Measurements from ENCODE around the gene CROCC2.

DNA sequence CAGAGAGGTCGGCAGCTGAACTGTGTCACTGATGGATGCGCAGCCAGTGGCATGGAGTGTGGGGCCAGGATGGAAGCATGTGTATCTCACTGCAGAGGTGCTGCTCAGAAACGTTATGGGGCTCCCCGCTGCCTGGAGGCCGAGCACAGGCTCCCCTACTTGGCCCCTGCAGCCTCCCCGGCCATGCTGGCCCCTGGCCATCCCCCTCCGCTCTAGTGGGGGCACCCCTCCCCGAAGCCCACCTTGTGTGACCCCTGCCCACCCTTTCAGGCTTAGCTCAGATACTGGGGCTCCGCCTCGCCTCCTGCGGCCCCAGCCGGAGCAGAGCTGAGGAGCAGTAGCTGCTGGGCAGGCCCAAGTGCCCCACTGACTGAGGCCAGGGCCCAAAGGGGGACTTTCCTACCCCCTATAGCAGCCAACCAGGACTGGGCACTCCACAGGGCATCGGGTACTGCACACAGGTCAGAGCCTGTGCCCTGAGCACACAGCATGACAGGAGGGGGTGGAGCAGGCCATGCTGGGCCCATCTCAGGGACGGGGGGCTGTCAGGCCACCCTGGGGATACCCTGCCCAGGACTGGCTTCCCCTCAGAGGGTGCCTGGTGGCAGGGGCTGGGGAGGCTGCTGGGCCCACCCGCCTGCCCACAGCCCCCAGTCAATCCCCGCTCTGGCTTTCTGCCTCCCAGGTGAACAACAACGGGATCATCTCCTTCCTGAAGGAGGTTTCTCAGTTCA, 123.6 kb downstream of the CROCC2 start:
- TF ChIP-seq, protein P1, sequence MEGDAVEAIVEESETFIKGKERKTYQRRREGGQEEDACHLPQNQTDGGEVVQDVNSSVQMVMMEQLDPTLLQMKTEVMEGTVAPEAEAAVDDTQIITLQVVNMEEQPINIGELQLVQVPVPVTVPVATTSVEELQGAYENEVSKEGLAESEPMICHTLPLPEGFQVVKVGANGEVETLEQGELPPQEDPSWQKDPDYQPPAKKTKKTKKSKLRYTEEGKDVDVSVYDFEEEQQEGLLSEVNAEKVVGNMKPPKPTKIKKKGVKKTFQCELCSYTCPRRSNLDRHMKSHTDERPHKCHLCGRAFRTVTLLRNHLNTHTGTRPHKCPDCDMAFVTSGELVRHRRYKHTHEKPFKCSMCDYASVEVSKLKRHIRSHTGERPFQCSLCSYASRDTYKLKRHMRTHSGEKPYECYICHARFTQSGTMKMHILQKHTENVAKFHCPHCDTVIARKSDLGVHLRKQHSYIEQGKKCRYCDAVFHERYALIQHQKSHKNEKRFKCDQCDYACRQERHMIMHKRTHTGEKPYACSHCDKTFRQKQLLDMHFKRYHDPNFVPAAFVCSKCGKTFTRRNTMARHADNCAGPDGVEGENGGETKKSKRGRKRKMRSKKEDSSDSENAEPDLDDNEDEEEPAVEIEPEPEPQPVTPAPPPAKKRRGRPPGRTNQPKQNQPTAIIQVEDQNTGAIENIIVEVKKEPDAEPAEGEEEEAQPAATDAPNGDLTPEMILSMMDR (IDR thresholded peaks at IDR 0.05), result no peak
- no peak for TF ChIP-seq POLR2AphosphoS5 (IDR thresholded peaks at IDR 0.05; ENCODE audit: insufficient read depth in 1 of 2, low read depth in 1 of 2)
- TF ChIP-seq POLR2A (IDR thresholded peaks at IDR 0.05), result no peak
